Naive thymus-derived CD4-positive, alpha-beta T cell (primary cell): Measurements from ENCODE around the gene SASS6. TPM values are rescaled to one million over a fixed set of nuclear protein-coding genes. Genes with fewer than 3 reads are reported as not detected.

Source experiments
- ATAC-seq: fragments of 150-1000 bp; cut with Tn5 transposase; 2 replicates; pipeline ENCODE4 v1.10.0; 2021; ENCODE audit warnings: mild to moderate bottlenecking, moderate library complexity
- CTCF ChIA-PET: fragments of 350-600 bp; sonication (Branson Sonifier 250); formaldehyde crosslinking; loops from one replicate; lab custom pipeline; 2021; ENCODE audit warnings: antibody characterized with exemption; lab: Charles Lee
- POLR2A ChIA-PET: fragments of 350-600 bp; sonication (Branson Sonifier 250); formaldehyde crosslinking; loops from one replicate; lab custom pipeline; 2021; ENCODE audit warnings: antibody characterized with exemption, inconsistent platforms; lab: Charles Lee
- DNase-seq, 9 donors: peaks; one replicate each; pipeline versions ENCODE4 v3.0.0 to v3.0.0-alpha.2; 2020 to 2022; ENCODE audit warnings: mixed read lengths in 1 of 9
- H3K27ac ChIP-seq: one replicate; pipeline ENCODE4 v1.7.0; 2013; ENCODE audit warnings: mild to moderate bottlenecking, low read depth, low read length, moderate library complexity
- H3K27me3 ChIP-seq, 2 donors: one replicate each; pipeline ENCODE4 v1.7.0; 2013; ENCODE audit warnings: low read length in 2 of 2, mild to moderate bottlenecking in 2 of 2, moderate library complexity in 2 of 2; ENCODE audit not compliant: control insufficient read depth in 2 of 2, insufficient read depth in 2 of 2
- H3K36me3 ChIP-seq, 3 experiments: 1 replicate in 2 of 3; 2 replicates in 1 of 3; pipeline ENCODE4 v1.7.0; 2013; ENCODE audit warnings: low read length in 3 of 3, mild to moderate bottlenecking in 3 of 3, moderate library complexity in 1 of 3; ENCODE audit not compliant: insufficient read depth in 3 of 3, control insufficient read depth in 2 of 3
- H3K4me1 ChIP-seq, 2 donors: one replicate each; pipeline ENCODE4 v1.7.0; 2013; ENCODE audit warnings: low read length in 2 of 2, mild to moderate bottlenecking in 2 of 2, moderate library complexity in 1 of 2; ENCODE audit not compliant: control insufficient read depth in 2 of 2, insufficient read depth in 2 of 2
- H3K4me3 ChIP-seq: 2 replicates; pipeline ENCODE4 v1.7.0; 2013; ENCODE audit warnings: mild to moderate bottlenecking, low read length
- H3K9me3 ChIP-seq, 3 experiments: 1 replicate in 2 of 3; 2 replicates in 1 of 3; pipeline ENCODE4 v1.7.0; 2013; ENCODE audit warnings: low read length in 3 of 3; ENCODE audit not compliant: control insufficient read depth in 2 of 3
- H3K27ac Mint-ChIP-seq, 9 donors: one replicate each; pipeline ENCODE4 v1.8.0; 2020 to 2022; ENCODE audit warnings: mixed read lengths in 9 of 9, mild to moderate bottlenecking in 8 of 9, moderate library complexity in 5 of 9, inconsistent platforms in 2 of 9
- H3K27me3 Mint-ChIP-seq, 5 donors: one replicate each; pipeline ENCODE4 v1.8.0; 2021 to 2022; ENCODE audit warnings: mixed read lengths in 5 of 5, mild to moderate bottlenecking in 1 of 5
- H3K36me3 Mint-ChIP-seq, 5 donors: one replicate each; pipeline ENCODE4 v1.8.0; 2020 to 2022; ENCODE audit warnings: mixed read lengths in 5 of 5, mild to moderate bottlenecking in 3 of 5, inconsistent platforms in 1 of 5
- H3K4me1 Mint-ChIP-seq, 7 donors: one replicate each; pipeline ENCODE4 v1.8.0; 2020 to 2022; ENCODE audit warnings: mixed read lengths in 7 of 7, mild to moderate bottlenecking in 3 of 7, inconsistent platforms in 1 of 7
- H3K4me3 Mint-ChIP-seq, 10 donors: one replicate each; pipeline ENCODE4 v1.8.0; 2020 to 2022; ENCODE audit warnings: mild to moderate bottlenecking in 10 of 10, mixed read lengths in 10 of 10, moderate library complexity in 6 of 10, inconsistent platforms in 2 of 10
- H3K9me3 Mint-ChIP-seq, 11 donors: one replicate each; pipeline ENCODE4 v1.8.0; 2020 to 2022; ENCODE audit warnings: mixed read lengths in 11 of 11, mild to moderate bottlenecking in 4 of 11, inconsistent platforms in 1 of 11, moderate library complexity in 1 of 11
- intact Hi-C, 2 donors: fragments of 100-400 bp; cut with micrococcal nuclease; formaldehyde crosslinking; loops; one replicate each; pipeline ENCODE4 v1.15.1; 2023
- polyA plus RNA-seq, 2 donors: library from polyadenylated mRNA; unstranded; fragments of 300-500 nt; fragmentation: Illumina TruSeq; gene quantifications; one replicate each; pipeline ENCODE4 v1.2.3, GENCODE V29; 2021
- total RNA-seq, 6 experiments: library from RNA in 5 of 6; stranded (reverse) in 5 of 6; gene quantifications; 1 replicate in 5 of 6; 2 replicates in 1 of 6; pipeline ENCODE4 v1.2.3 and lab custom pipeline; 2021 to 2026

The SASS6 gene
- total and polyA plus RNA-seq, 7 experiments from 2014 or later = 1.5 to 11.6 (median 3.0) TPM

GRCh38 chr1:100075773-100076172, 57.0 kb downstream of the SASS6 start:
- peak overlapping the region in 6 of 9 donors; percentile 12 to 70 (median 48) for H3K27ac Mint-ChIP-seq
- ATAC-seq = no peak
- H3K36me3 Mint-ChIP-seq = peaks cover 10 to 45% (median 34%) of the 10 kb centered on the region in 5 donors
- H3K4me3 ChIP-seq = no peak overlapping the region
- intact Hi-C loops = no loop called here
- H3K27ac ChIP-seq = no peak overlapping the region
- ChIA-PET CTCF (no interaction called here), POLR2A (no interaction called here)
- H3K4me3 Mint-ChIP-seq = no peak overlapping the region
- H3K4me1 Mint-ChIP-seq = peaks cover 0 to 11% (median 3%) of the 10 kb centered on the region in 7 donors
- no peak for DNase-seq
- H3K27me3 Mint-ChIP-seq = no peaks in the 10 kb centered on the region
- no peaks in the 10 kb centered on the region for H3K9me3 ChIP-seq
- H3K9me3 Mint-ChIP-seq = no peaks in the 10 kb centered on the region
- peaks cover 24 to 76% (median 36%) of the 10 kb centered on the region in 3 experiments for H3K36me3 ChIP-seq
- H3K27me3 ChIP-seq = no peaks in the 10 kb centered on the region
- no peaks in the 10 kb centered on the region for H3K4me1 ChIP-seq

GRCh38 chr1:100074604-100075395, 57.9 kb downstream of the SASS6 start:
- peak overlapping the region in 3 of 9 donors; percentile 6 to 76 (median 72) for H3K27ac Mint-ChIP-seq
- no peak overlapping the region for H3K4me3 ChIP-seq
- H3K27ac ChIP-seq = no peak overlapping the region
- peaks cover 0 to 16% (median 4%) of the 10 kb centered on the region in 7 donors for H3K4me1 Mint-ChIP-seq
- ChIA-PET POLR2A (no interaction called here), CTCF (no interaction called here)
- H3K36me3 Mint-ChIP-seq = peaks cover 15 to 52% (median 39%) of the 10 kb centered on the region in 5 donors
- intact Hi-C loops = no loop called here
- H3K27me3 Mint-ChIP-seq = no peaks in the 10 kb centered on the region
- DNase-seq (no peak), ATAC-seq (no peak)
- H3K27me3 ChIP-seq = no peaks in the 10 kb centered on the region
- H3K9me3 ChIP-seq = no peaks in the 10 kb centered on the region
- no peaks in the 10 kb centered on the region for H3K9me3 Mint-ChIP-seq
- no peak overlapping the region for H3K4me3 Mint-ChIP-seq
- H3K4me1 ChIP-seq = no peaks in the 10 kb centered on the region
- peaks cover 24 to 78% (median 31%) of the 10 kb centered on the region in 3 experiments for H3K36me3 ChIP-seq

GRCh38 chr1:100073531-100073930, 59.2 kb downstream of the SASS6 start:
- no peak overlapping the region for H3K27ac ChIP-seq
- H3K9me3 ChIP-seq = no peaks in the 10 kb centered on the region
- no peak overlapping the region for H3K4me3 Mint-ChIP-seq
- ChIA-PET POLR2A (no interaction called here), CTCF (no interaction called here)
- H3K4me1 ChIP-seq = no peaks in the 10 kb centered on the region
- no peaks in the 10 kb centered on the region for H3K27me3 Mint-ChIP-seq
- no peaks in the 10 kb centered on the region for H3K27me3 ChIP-seq
- no peak for ATAC-seq
- intact Hi-C loops = no loop called here
- peaks cover 15 to 57% (median 41%) of the 10 kb centered on the region in 5 donors for H3K36me3 Mint-ChIP-seq
- no peak overlapping the region for H3K4me3 ChIP-seq
- H3K4me1 Mint-ChIP-seq = peaks cover 0 to 17% (median 7%) of the 10 kb centered on the region in 7 donors
- H3K36me3 ChIP-seq = peaks cover 32 to 76% (median 32%) of the 10 kb centered on the region in 3 experiments
- H3K9me3 Mint-ChIP-seq = no peaks in the 10 kb centered on the region
- no peak for DNase-seq
- H3K27ac Mint-ChIP-seq = peak overlapping the region in 1 of 9 donors; percentile 64

- H3K4me1 Mint-ChIP-seq = peaks cover 4 to 23% (median 13%) of the 10 kb centered on the region in 7 donors
- peaks cover 25 to 90% (median 31%) of the 10 kb centered on the region in 3 experiments for H3K36me3 ChIP-seq
- no peak overlapping the region for H3K4me3 ChIP-seq
- no peaks in the 10 kb centered on the region for H3K27me3 ChIP-seq
- H3K27ac Mint-ChIP-seq = peak overlapping the region in 6 of 9 donors; percentile 8 to 69 (median 29)
- no peaks in the 10 kb centered on the region for H3K27me3 Mint-ChIP-seq
- ChIA-PET POLR2A (no interaction called here), CTCF (no interaction called here)
- peaks cover 21 to 65% (median 46%) of the 10 kb centered on the region in 5 donors for H3K36me3 Mint-ChIP-seq
- intact Hi-C loops = no loop called here
- ATAC-seq = no peak
- H3K9me3 Mint-ChIP-seq = no peaks in the 10 kb centered on the region
- no peak overlapping the region for H3K27ac ChIP-seq
- no peak overlapping the region for H3K4me3 Mint-ChIP-seq
- no peaks in the 10 kb centered on the region for H3K9me3 ChIP-seq
- H3K4me1 ChIP-seq = peaks cover 0 to 4% of the 10 kb centered on the region in 2 donors
- DNase-seq = no peak
These were observed 62.4 kb downstream of the SASS6 start for GRCh38 chr1:100070201-100070939.

GRCh38 chr1:100065969-100066227, 66.8 kb downstream of the SASS6 start:
- Histone ChIP-seq H3K4me1 (peaks cover 3 to 6% of the 10 kb centered on the region in 2 donors), H3K9me3 (no peaks in the 10 kb centered on the region), H3K36me3 (peaks cover 8 to 75% (median 37%) of the 10 kb centered on the region in 3 experiments), H3K27me3 (no peaks in the 10 kb centered on the region), H3K4me3 (no peak overlapping the region), H3K27ac (peak overlapping the region; percentile 20)
- POLR2A ChIA-PET = no interaction called here
- H3K4me3 Mint-ChIP-seq = peak overlapping the region in 1 of 10 donors; percentile 16
- ATAC-seq = no peak
- peaks cover 19 to 33% (median 24%) of the 10 kb centered on the region in 7 donors for H3K4me1 Mint-ChIP-seq
- intact Hi-C loops = no loop called here
- H3K36me3 Mint-ChIP-seq = peaks cover 10 to 68% (median 39%) of the 10 kb centered on the region in 5 donors
- H3K27me3 Mint-ChIP-seq = no peaks in the 10 kb centered on the region
- no peak for DNase-seq
- CTCF ChIA-PET = no interaction called here
- peak overlapping the region in 8 of 9 donors; percentile 2 to 87 (median 44) for H3K27ac Mint-ChIP-seq
- H3K9me3 Mint-ChIP-seq = no peaks in the 10 kb centered on the region

GRCh38 chr1:100065183-100065968, 67.4 kb downstream of the SASS6 start:
- peaks cover 10 to 67% (median 35%) of the 10 kb centered on the region in 5 donors for H3K36me3 Mint-ChIP-seq
- peaks cover 19 to 37% (median 30%) of the 10 kb centered on the region in 7 donors for H3K4me1 Mint-ChIP-seq
- H3K27me3 ChIP-seq = no peaks in the 10 kb centered on the region
- H3K4me1 ChIP-seq = peaks cover 3 to 6% of the 10 kb centered on the region in 2 donors
- H3K27ac ChIP-seq = peak overlapping the region; percentile 20
- H3K36me3 ChIP-seq = peaks cover 12 to 76% (median 37%) of the 10 kb centered on the region in 3 experiments
- DNase-seq = no peak
- POLR2A ChIA-PET = no interaction called here
- intact Hi-C loops = no loop called here
- ATAC-seq = no peak
- H3K9me3 ChIP-seq = no peaks in the 10 kb centered on the region
- no peak overlapping the region for H3K4me3 ChIP-seq
- H3K4me3 Mint-ChIP-seq = peak overlapping the region in 1 of 10 donors; percentile 16
- CTCF ChIA-PET = no interaction called here
- H3K27ac Mint-ChIP-seq = peak overlapping the region; percentile 2 to 87 (median 57)
- no peaks in the 10 kb centered on the region for H3K27me3 Mint-ChIP-seq
- no peaks in the 10 kb centered on the region for H3K9me3 Mint-ChIP-seq
